GM23338 (cell line): ENCODE results near the gene CTF1. TPM values are rescaled to one million over a fixed set of nuclear protein-coding genes. Genes with fewer than 3 reads are reported as not detected.

Experiments used
- CREB1 ChIP-seq: fragments of 250-450 bp; sonication (Bioruptor Pico); IDR thresholded peaks from 2 replicates; pipeline ENCODE4 v1.5.0; 2020; ENCODE audit warnings: low read depth, mild to moderate bottlenecking, moderate library complexity
- ETS1 ChIP-seq: IDR thresholded peaks from 2 replicates; pipeline ENCODE4 v1.6.1; 2016; ENCODE audit warnings: antibody characterized with exemption
- EZH2phosphoT487 ChIP-seq: fragments of 200-600 bp; sonication (generic); IDR thresholded peaks from one replicate; pipeline ENCODE4 v1.8.1; 2018; ENCODE audit warnings: antibody characterized with exemption; ENCODE audit not compliant: unreplicated experiment
- POLR2AphosphoS5 ChIP-seq: IDR thresholded peaks from 2 replicates; pipeline ENCODE4 v1.6.1; 2016; ENCODE audit warnings: antibody characterized with exemption, low read depth
- ZNF331 ChIP-seq: fragments of 250-450 bp; sonication (Bioruptor Pico); IDR thresholded peaks from 2 replicates; pipeline ENCODE4 v1.5.0; 2020; ENCODE audit warnings: low read depth, mild to moderate bottlenecking, moderate library complexity
- ZNF462 ChIP-seq: fragments of 250-450 bp; sonication (Bioruptor Pico); IDR thresholded peaks from 2 replicates; pipeline ENCODE4 v1.5.0; 2020; ENCODE audit warnings: mild to moderate bottlenecking, moderate library complexity
- polyA plus RNA-seq: library from polyadenylated mRNA; unstranded; fragments of >200 nt; fragmentation: Nextera tagmentation; extraction: Ambion mirVana; gene quantifications from 2 replicates; pipeline ENCODE4 v1.2.1, GENCODE V29; 2016
- total RNA-seq: library from RNA; depleted of rRNA; stranded (reverse); fragments of >200 nt; shearing (Covaris generic); gene quantifications from 2 replicates; pipeline ENCODE4 v1.2.3, GENCODE V29; 2014
- TF ChIP-seq, protein P1 (sequence below), 2 experiments: fragments of 200-600 bp in 1 of 2; sonication (generic) in 1 of 2; conservative IDR thresholded peaks; 2 replicates each; pipeline versions ENCODE4 v1.5.1 to v1.6.1; 2016 to 2017; ENCODE audit warnings: antibody characterized with exemption in 2 of 2, low read depth in 2 of 2, mild to moderate bottlenecking in 2 of 2, moderate library complexity in 1 of 2

Gene CTF1
- total and polyA plus RNA-seq, 2 experiments from 2014 or later, result 0.24 to 0.52 TPM

DNA sequence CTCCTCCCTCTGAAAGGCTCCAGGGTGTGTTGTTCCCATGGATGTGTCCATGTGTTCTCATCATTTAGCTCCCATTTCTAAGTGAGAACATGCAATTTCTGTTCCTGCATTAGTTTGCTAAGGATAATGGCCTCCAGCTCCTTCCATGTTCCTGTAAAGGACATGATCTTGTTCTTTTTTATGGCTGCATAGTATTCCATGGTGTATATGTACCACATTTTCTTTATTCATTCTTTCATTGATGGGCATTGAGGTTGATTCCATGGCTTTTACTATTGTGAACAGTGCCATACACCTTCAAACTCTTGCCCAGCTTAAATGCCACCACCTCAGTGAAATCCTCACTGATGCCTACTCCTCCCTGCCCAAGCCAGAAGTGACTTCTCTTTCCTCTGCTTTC lies 47.9 kb downstream of the CTF1 start (continued):
- TF ChIP-seq ZNF462 (CRISPR knock-in tag), result no peak
- no peak for TF ChIP-seq CREB1 (CRISPR knock-in tag)
- no peak for TF ChIP-seq ZNF331 (CRISPR knock-in tag)
- TF ChIP-seq POLR2AphosphoS5, result no peak
- no peak for TF ChIP-seq ETS1
- TF ChIP-seq, protein P1, sequence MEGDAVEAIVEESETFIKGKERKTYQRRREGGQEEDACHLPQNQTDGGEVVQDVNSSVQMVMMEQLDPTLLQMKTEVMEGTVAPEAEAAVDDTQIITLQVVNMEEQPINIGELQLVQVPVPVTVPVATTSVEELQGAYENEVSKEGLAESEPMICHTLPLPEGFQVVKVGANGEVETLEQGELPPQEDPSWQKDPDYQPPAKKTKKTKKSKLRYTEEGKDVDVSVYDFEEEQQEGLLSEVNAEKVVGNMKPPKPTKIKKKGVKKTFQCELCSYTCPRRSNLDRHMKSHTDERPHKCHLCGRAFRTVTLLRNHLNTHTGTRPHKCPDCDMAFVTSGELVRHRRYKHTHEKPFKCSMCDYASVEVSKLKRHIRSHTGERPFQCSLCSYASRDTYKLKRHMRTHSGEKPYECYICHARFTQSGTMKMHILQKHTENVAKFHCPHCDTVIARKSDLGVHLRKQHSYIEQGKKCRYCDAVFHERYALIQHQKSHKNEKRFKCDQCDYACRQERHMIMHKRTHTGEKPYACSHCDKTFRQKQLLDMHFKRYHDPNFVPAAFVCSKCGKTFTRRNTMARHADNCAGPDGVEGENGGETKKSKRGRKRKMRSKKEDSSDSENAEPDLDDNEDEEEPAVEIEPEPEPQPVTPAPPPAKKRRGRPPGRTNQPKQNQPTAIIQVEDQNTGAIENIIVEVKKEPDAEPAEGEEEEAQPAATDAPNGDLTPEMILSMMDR (conservative IDR thresholded peaks at IDR 0.05; ENCODE audit: low read depth in 2 of 2), result no peak
- no peak for TF ChIP-seq EZH2phosphoT487
